Right atrium auricular region (tissue), 2 donors: ENCODE results near the gene PRKAR2B. TPM values are rescaled to one million over a fixed set of nuclear protein-coding genes. Genes with fewer than 3 reads are reported as not detected.

ENCODE experiments used
- DNase-seq: peaks from one replicate; pipeline ENCODE4 v3.0.0-alpha.2; 2019; ENCODE audit warnings: low spot score
- H3K27ac ChIP-seq, 2 donors: fragments of 200-600 bp; sonication (generic); 1 replicate in 1 of 2; 2 replicates in 1 of 2; pipeline ENCODE4 v1.5.1; 2016 to 2019
- H3K27me3 ChIP-seq, 2 donors: fragments of 200-600 bp; sonication (generic); one replicate each; pipeline versions ENCODE4 v1.5.1 to v1.6.0; 2017 to 2019
- H3K36me3 ChIP-seq: fragments of 200-600 bp; sonication (generic); one replicate; pipeline ENCODE4 v1.5.1; 2016
- H3K4me1 ChIP-seq, 2 donors: fragments of 200-600 bp; sonication (generic); one replicate each; pipeline versions ENCODE4 v1.5.1 to v1.6.0; 2017 to 2019
- H3K4me3 ChIP-seq, 2 donors: fragments of 200-600 bp; sonication (generic); 1 replicate in 1 of 2; 2 replicates in 1 of 2; pipeline ENCODE4 v1.5.1; 2017 to 2019; ENCODE audit warnings: mild to moderate bottlenecking in 1 of 2, moderate library complexity in 1 of 2
- H3K9me3 ChIP-seq, 2 donors: fragments of 200-600 bp; sonication (generic); one replicate each; pipeline ENCODE4 v1.5.1; 2019
- CTCF ChIP-seq, 2 donors: fragments of 200-600 bp; sonication (generic); IDR thresholded peaks; one replicate each; pipeline ENCODE4 v1.5.1; 2019; ENCODE audit warnings: antibody characterized with exemption in 2 of 2
- total RNA-seq, 2 donors: library from RNA; depleted of rRNA; stranded (reverse); fragments of >200 nt; gene quantifications; one replicate each; pipeline ENCODE4 v1.1.0, GENCODE V29; 2016

Gene PRKAR2B
- total RNA-seq, 2 donors from 2014 or later, result 30.1 to 30.4 TPM

- H3K36me3 ChIP-seq, result no peaks in the 10 kb centered on the region
- peaks cover 0 to 6% of the 10 kb centered on the region in 2 donors for H3K9me3 ChIP-seq
- no peak overlapping the region for H3K4me3 ChIP-seq
- H3K27ac ChIP-seq, result no peak overlapping the region
- no peak for DNase-seq
- H3K4me1 ChIP-seq, result no peaks in the 10 kb centered on the region
- TF ChIP-seq CTCF (IDR thresholded peaks at IDR 0.05), result no peak
- H3K27me3 ChIP-seq, result no peaks in the 10 kb centered on the region
Observed at GRCh38 chr7:107021600-107021999, 22.9 kb upstream of the PRKAR2B start.

- Histone ChIP-seq H3K27ac (no peak overlapping the region), H3K36me3 (no peaks in the 10 kb centered on the region), H3K27me3 (no peaks in the 10 kb centered on the region), H3K4me3 (no peak overlapping the region), H3K9me3 (peaks cover 0 to 6% of the 10 kb centered on the region in 2 donors), H3K4me1 (no peaks in the 10 kb centered on the region)
- DNase-seq, result no peak
- TF ChIP-seq CTCF (IDR thresholded peaks at IDR 0.05), result no peak
Observed at GRCh38 chr7:107023522-107024151, 20.9 kb upstream of the PRKAR2B start.

GRCh38 chr7:107024906-107025305 lies 19.6 kb upstream of the PRKAR2B start:
- Histone ChIP-seq H3K36me3 (no peaks in the 10 kb centered on the region), H3K4me1 (peaks cover 0 to 3% of the 10 kb centered on the region in 2 donors), H3K27me3 (no peaks in the 10 kb centered on the region), H3K27ac (no peak overlapping the region), H3K4me3 (no peak overlapping the region), H3K9me3 (peaks cover 0 to 6% of the 10 kb centered on the region in 2 donors)
- no peak for DNase-seq
- no peak for TF ChIP-seq CTCF (IDR thresholded peaks at IDR 0.05)

- H3K9me3 ChIP-seq, result peaks cover 0 to 6% of the 10 kb centered on the region in 2 donors
Observed at GRCh38 chr7:107025449-107026103, 18.9 kb upstream of the PRKAR2B start.

GRCh38 chr7:107026166-107026565 lies 18.3 kb upstream of the PRKAR2B start:
- no peak overlapping the region for H3K4me3 ChIP-seq
- H3K4me1 ChIP-seq, result peaks cover 0 to 3% of the 10 kb centered on the region in 2 donors
- TF ChIP-seq CTCF (IDR thresholded peaks at IDR 0.05), result no peak
- H3K36me3 ChIP-seq, result no peaks in the 10 kb centered on the region
- no peaks in the 10 kb centered on the region for H3K27me3 ChIP-seq
- peaks cover 0 to 6% of the 10 kb centered on the region in 2 donors for H3K9me3 ChIP-seq
- DNase-seq, result no peak
- no peak overlapping the region for H3K27ac ChIP-seq

More at GRCh38 chr7:107025449-107026103, 18.9 kb upstream of the PRKAR2B start:
- no peak for DNase-seq
- Histone ChIP-seq H3K4me3 (no peak overlapping the region), H3K4me1 (peaks cover 0 to 3% of the 10 kb centered on the region in 2 donors), H3K27ac (no peak overlapping the region), H3K36me3 (no peaks in the 10 kb centered on the region), H3K27me3 (no peaks in the 10 kb centered on the region)
- TF ChIP-seq CTCF (IDR thresholded peaks at IDR 0.05), result no peak
